Activated CD4-positive, CD25-positive, alpha-beta regulatory T cell treated with anti-CD3 and anti-CD28 coated beads, Interleukin-2, amount 50 U/mL, for 24 hours (primary cell): ENCODE measurements around the gene USP47.

ENCODE experiments used
- ATAC-seq, 2 donors: fragments of 150-1000 bp; cut with Tn5 transposase; one replicate each; pipeline ENCODE4 v1.10.0; 2021; ENCODE audit warnings: mild to moderate bottlenecking in 1 of 2, moderate library complexity in 1 of 2

The USP47 gene

GRCh38 chr11:11841723-11842420 is at the start of gene USP47:
Gene USP47, plus strand, starts transcription at chr11:11841972. Its CDS starts 214 bp downstream, at chr11:11842186.
- peak; percentile 72 to 78 for ATAC-seq

GRCh38 chr11:11793073-11793472 is 48.7 kb upstream of the USP47 start:
- ATAC-seq = no peak

- peak; percentile 55 to 60 for ATAC-seq
Observed at GRCh38 chr11:11798586-11799438, 43.0 kb upstream of the USP47 start.

- ATAC-seq = no peak
Observed at GRCh38 chr11:11805228-11805627, 36.5 kb upstream of the USP47 start.

- ATAC-seq = no peak
Observed at GRCh38 chr11:11806074-11806473, 35.7 kb upstream of the USP47 start.

- no peak for ATAC-seq
Observed at GRCh38 chr11:11806586-11806985, 35.2 kb upstream of the USP47 start.

GRCh38 chr11:11807811-11808782 is 33.7 kb upstream of the USP47 start:
- ATAC-seq = no peak

GRCh38 chr11:11808992-11809615 is 32.7 kb upstream of the USP47 start:
- no peak for ATAC-seq

- no peak for ATAC-seq
Observed at GRCh38 chr11:11810764-11811726, 30.7 kb upstream of the USP47 start.

GRCh38 chr11:11813288-11813962 is 28.3 kb upstream of the USP47 start:
- ATAC-seq = no peak

- ATAC-seq = no peak
Observed at GRCh38 chr11:11814614-11815452, 26.9 kb upstream of the USP47 start.

- no peak for ATAC-seq
Observed at GRCh38 chr11:11816511-11817314, 25.1 kb upstream of the USP47 start.

GRCh38 chr11:11817957-11818356 is 23.8 kb upstream of the USP47 start:
- no peak for ATAC-seq

- no peak for ATAC-seq
Observed at GRCh38 chr11:11818529-11819121, 23.1 kb upstream of the USP47 start.

- ATAC-seq = no peak
Observed at GRCh38 chr11:11821899-11822298, 19.9 kb upstream of the USP47 start.

GRCh38 chr11:11822946-11823345 is 18.8 kb upstream of the USP47 start:
- no peak for ATAC-seq

GRCh38 chr11:11826260-11826659 is 15.5 kb upstream of the USP47 start:
- no peak for ATAC-seq

- no peak for ATAC-seq
Observed at GRCh38 chr11:11827272-11827671, 14.5 kb upstream of the USP47 start.
